SJSA1 (cell line): ENCODE data around the gene FTCD. TPM values are rescaled to one million over a fixed set of nuclear protein-coding genes. Genes with fewer than 3 reads are reported as not detected.
A peak's percentile ranks its signal among the peaks of the same experiment; 100 is the strongest.

Source experiments
- DNase-seq, 2 experiments: peaks; one replicate each; pipeline ENCODE4 v3.0.0-alpha.2; 2015 to 2020; ENCODE audit warnings: low spot score in 2 of 2, low read depth in 1 of 2
- H3K27ac ChIP-seq: fragments of 250-450 bp; sonication (Bioruptor Pico); 2 replicates; pipeline ENCODE4 v1.5.1; 2020; ENCODE audit warnings: mild to moderate bottlenecking, moderate library complexity
- H3K27me3 ChIP-seq: fragments of 250-450 bp; sonication (Bioruptor Pico); replicated peaks from 2 replicates; pipeline ENCODE4 v1.5.1; 2020; ENCODE audit warnings: mild to moderate bottlenecking, moderate library complexity
- H3K36me3 ChIP-seq: fragments of 250-450 bp; sonication (Bioruptor Pico); 2 replicates; pipeline ENCODE4 v1.5.1; 2020; ENCODE audit warnings: mild to moderate bottlenecking
- H3K4me1 ChIP-seq: fragments of 250-450 bp; sonication (Bioruptor Pico); replicated peaks from 2 replicates; pipeline ENCODE4 v1.6.1; 2021; ENCODE audit warnings: mild to moderate bottlenecking
- H3K4me3 ChIP-seq: fragments of 250-450 bp; sonication (Bioruptor Pico); 2 replicates; pipeline ENCODE4 v1.5.1; 2020; ENCODE audit warnings: mild to moderate bottlenecking
- H3K9me3 ChIP-seq: fragments of 250-450 bp; sonication (Bioruptor Pico); replicated peaks from 2 replicates; pipeline ENCODE4 v1.5.1; 2020; ENCODE audit warnings: mild to moderate bottlenecking
- total RNA-seq: library from RNA; depleted of rRNA; stranded (reverse); fragments of >200 nt; shearing (Covaris generic); gene quantifications from 2 replicates; pipeline ENCODE4 v1.2.3, GENCODE V29; 2014; rRNA removed

Gene FTCD
- total RNA-seq, 1 experiment from 2014 or later = not detected

DNA sequence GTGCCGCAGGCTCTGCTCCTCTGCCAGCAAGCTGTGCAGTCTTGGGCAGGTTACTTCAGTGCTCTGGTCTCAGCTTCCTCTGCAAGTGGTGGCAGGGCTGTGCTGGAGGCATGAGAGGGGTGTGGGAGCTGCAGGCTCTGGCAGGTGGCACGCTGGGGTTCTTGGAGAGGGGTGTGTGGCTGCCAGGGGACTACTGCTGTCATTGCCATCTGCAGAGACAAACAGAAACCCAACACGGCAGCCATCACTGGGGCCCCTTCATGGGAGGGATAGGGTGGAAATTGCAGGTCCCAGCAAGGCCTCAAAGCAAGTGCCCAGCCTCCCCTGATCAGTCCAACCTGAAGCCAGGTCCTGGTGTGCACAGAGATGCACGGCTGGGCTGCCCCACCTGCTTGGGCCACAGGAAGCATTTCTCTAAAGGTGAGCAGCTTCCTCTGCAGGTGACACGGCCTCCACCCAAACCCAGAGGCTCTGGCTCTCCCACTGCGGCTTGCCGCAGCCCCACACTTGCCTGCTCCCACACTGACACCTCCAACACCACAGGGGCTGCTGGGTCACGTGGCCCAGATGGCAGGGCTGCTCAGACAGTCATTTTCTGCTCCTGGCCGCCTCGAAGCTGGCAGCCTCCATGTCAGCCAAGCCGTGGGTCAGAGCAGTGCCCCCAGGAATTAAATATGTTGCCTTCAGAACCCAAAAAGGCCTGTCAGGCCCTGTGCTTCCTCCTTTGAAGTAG lies 61.5 kb downstream of the FTCD start:
- no peak overlapping the region for H3K4me3 ChIP-seq
- DNase-seq = no peak
- H3K27me3 ChIP-seq = no peaks in the 10 kb centered on the region
- H3K4me1 ChIP-seq = peaks cover 30% of the 10 kb centered on the region
- H3K36me3 ChIP-seq = peaks cover 6% of the 10 kb centered on the region
- H3K27ac ChIP-seq = no peak overlapping the region
- 0 out of 2 replicates have a peak, but pooled peaks cover 2% of the 10 kb centered on the region for H3K9me3 ChIP-seq

- H3K27me3 ChIP-seq = no peaks in the 10 kb centered on the region
- no peak for DNase-seq
- no peak overlapping the region for H3K4me3 ChIP-seq
- H3K9me3 ChIP-seq = peaks cover 10% of the 10 kb centered on the region; the same call in 1 of the 2 replicates
- peaks cover 27% of the 10 kb centered on the region for H3K4me1 ChIP-seq
- peak overlapping the region; percentile 61 for H3K27ac ChIP-seq
- H3K36me3 ChIP-seq = peaks cover 1% of the 10 kb centered on the region; the same call in 1 of the 2 replicates
Observed at GRCh38 chr21:46092811-46093667, 62.3 kb downstream of the FTCD start.

- no peaks in the 10 kb centered on the region for H3K27me3 ChIP-seq
- no peaks in the 10 kb centered on the region for H3K36me3 ChIP-seq
- H3K4me3 ChIP-seq = peak overlapping the region; percentile 27
- DNase-seq = peak; percentile 65 to 70
- peak overlapping the region; percentile 61 for H3K27ac ChIP-seq
- peaks cover 16% of the 10 kb centered on the region; the same call in 1 of the 2 replicates for H3K9me3 ChIP-seq
- peaks cover 23% of the 10 kb centered on the region for H3K4me1 ChIP-seq
Observed at GRCh38 chr21:46092026-46092764, 63.2 kb downstream of the FTCD start.

DNA sequence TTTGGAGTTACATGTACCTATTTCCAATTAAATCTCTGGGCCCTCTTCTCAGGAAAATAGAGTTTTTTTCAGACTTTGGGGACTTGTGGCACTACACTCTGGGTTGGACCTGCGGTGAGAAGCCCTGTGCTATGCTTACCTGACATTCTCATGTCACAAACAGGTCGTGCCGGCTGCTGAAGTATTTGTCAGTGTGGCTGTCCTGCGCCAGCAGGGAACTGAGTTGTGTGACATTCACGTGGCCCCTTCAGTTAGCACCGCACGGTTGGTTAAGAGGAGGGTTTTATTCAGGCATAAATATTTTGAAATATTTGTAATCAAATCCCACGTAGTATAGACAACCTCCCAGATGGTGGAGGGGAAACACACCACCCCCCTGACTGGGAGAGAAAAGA lies 63.8 kb downstream of the FTCD start:
- Histone ChIP-seq H3K9me3 (peaks cover 16% of the 10 kb centered on the region; the same call in 1 of the 2 replicates), H3K27me3 (no peaks in the 10 kb centered on the region), H3K36me3 (no peaks in the 10 kb centered on the region), H3K4me1 (peaks cover 19% of the 10 kb centered on the region), H3K27ac (peak overlapping the region; percentile 61), H3K4me3 (peak overlapping the region; percentile 27)
- no peak for DNase-seq

DNA sequence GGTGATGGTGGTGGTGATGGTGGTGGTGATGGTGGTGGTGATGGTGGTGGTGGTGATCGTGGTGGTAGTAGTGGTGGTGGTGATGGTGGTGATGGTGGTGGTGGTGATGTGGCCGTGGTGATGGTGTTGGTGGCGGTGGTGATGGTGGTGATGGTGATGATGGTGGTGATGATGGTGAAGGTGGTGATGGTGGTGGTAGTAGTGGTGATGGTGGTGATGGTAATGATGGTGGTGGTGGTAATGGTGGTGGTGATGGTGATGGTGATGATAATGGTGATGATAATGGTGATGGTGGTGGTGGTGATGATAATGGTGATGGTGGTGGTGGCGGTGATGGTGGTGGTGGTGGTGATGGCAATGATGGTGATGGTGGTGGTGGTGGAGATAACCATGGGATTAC lies 64.3 kb downstream of the FTCD start:
- peak in 1 of 2 experiments; percentile 33 for DNase-seq
- Histone ChIP-seq H3K4me1 (peaks cover 19% of the 10 kb centered on the region), H3K4me3 (no peak overlapping the region), H3K36me3 (no peaks in the 10 kb centered on the region), H3K9me3 (peaks cover 16% of the 10 kb centered on the region; the same call in 1 of the 2 replicates), H3K27ac (no peak overlapping the region), H3K27me3 (no peaks in the 10 kb centered on the region)

DNA sequence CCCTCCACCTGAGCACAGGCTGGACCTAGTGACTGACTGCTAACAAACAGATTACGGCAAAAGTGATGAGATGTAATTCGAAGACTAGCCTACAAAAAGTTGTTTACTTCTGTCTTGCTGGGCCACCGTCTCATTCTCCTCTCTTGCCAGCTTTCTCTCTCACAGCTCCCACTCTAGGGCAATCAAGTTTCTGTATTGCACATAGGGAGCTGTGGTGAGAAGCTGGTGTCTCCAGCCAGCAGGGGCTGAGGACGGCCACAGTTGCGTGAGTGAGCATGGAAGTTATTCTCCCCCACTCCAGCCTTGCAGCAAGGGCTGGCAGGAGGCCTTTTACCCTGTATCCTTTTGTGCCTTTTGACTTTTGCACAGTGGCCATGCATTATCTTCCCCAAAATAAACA lies 66.1 kb downstream of the FTCD start:
- H3K27me3 ChIP-seq = no peaks in the 10 kb centered on the region
- H3K9me3 ChIP-seq = peaks cover 16% of the 10 kb centered on the region; the same call in 1 of the 2 replicates
- DNase-seq = no peak
- no peaks in the 10 kb centered on the region for H3K36me3 ChIP-seq
- no peak overlapping the region for H3K4me3 ChIP-seq
- peaks cover 19% of the 10 kb centered on the region for H3K4me1 ChIP-seq
- no peak overlapping the region for H3K27ac ChIP-seq

DNA sequence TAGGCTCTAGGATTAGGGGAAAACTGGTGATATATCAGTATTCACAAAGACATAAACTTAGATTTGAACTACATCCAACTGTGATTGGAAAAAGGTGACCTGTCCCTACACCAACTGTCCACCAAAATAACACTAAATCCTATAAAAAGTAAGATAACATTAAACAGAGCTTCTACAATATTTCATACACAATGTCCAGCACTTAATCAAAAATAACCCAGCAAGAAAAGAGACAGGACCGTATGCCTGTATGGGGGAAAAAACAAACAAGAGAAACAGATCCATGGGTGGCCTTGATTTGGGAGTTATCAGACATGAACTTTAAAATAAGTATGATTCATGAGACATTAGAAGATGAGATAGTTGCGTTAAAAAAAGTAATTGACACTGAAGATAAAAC lies 67.2 kb downstream of the FTCD start:
- H3K4me1 ChIP-seq = peaks cover 19% of the 10 kb centered on the region
- H3K4me3 ChIP-seq = no peak overlapping the region
- no peak overlapping the region for H3K27ac ChIP-seq
- no peaks in the 10 kb centered on the region for H3K36me3 ChIP-seq
- H3K9me3 ChIP-seq = peaks cover 16% of the 10 kb centered on the region; the same call in 1 of the 2 replicates
- H3K27me3 ChIP-seq = no peaks in the 10 kb centered on the region
- DNase-seq = no peak

GRCh38 chr21:46087641-46088040 lies 67.7 kb downstream of the FTCD start:
- no peak overlapping the region for H3K4me3 ChIP-seq
- H3K36me3 ChIP-seq = no peaks in the 10 kb centered on the region
- peaks cover 16% of the 10 kb centered on the region; the same call in 1 of the 2 replicates for H3K9me3 ChIP-seq
- no peak for DNase-seq
- H3K27ac ChIP-seq = no peak overlapping the region
- peaks cover 14% of the 10 kb centered on the region for H3K4me1 ChIP-seq
- no peaks in the 10 kb centered on the region for H3K27me3 ChIP-seq

Other genes starting within 250 kb of the FTCD start
- gene COL6A1, start 173.8 kb downstream of the FTCD start, total RNA-seq = 108 and 149 TPM in 2 replicates
- 310 and 333 TPM in 2 replicates for gene COL6A2, start 57.5 kb downstream of the FTCD start, total RNA-seq
- gene SPATC1L, start 28.9 kb upstream of the FTCD start, total RNA-seq = 4.3 and 7.1 TPM in 2 replicates
- 27.3 and 33.3 TPM in 2 replicates for gene LSS, start 73.2 kb upstream of the FTCD start, total RNA-seq
- 80.9 and 88.7 TPM in 2 replicates for gene MCM3AP, start 130.0 kb upstream of the FTCD start, total RNA-seq
- gene YBEY, start 130.8 kb upstream of the FTCD start, total RNA-seq = 2.7 and 18.4 TPM in 2 replicates
- 20.3 and 20.9 TPM in 2 replicates for gene C21orf58, start 168.3 kb upstream of the FTCD start, total RNA-seq
- gene PCNT, start 168.6 kb upstream of the FTCD start, total RNA-seq = 48.0 and 57.3 TPM in 2 replicates